22Rv1 (cell line): Measurements from ENCODE around the gene SPRR2B.

ENCODE experiments used
- CTCF ChIP-seq: fragments of 450-650 bp; IDR thresholded peaks from 2 replicates; pipeline ENCODE4 v1.5.1; 2017; ENCODE audit warnings: mild to moderate bottlenecking
- ZFX ChIP-seq: fragments of 450-650 bp; IDR thresholded peaks from 2 replicates; pipeline ENCODE4 v1.6.1; 2017; ENCODE audit warnings: antibody characterized with exemption, borderline replicate concordance

GRCh38 chr1:153058154-153058553 is 13.3 kb downstream of the SPRR2B start:
- TF ChIP-seq CTCF = no peak
- no peak for TF ChIP-seq ZFX
